ENCODE data around the gene PET100.

Gene PET100

GRCh38 chr19:7635670-7636069 lies 6.1 kb downstream of the PET100 start:
- TF ChIP-seq, protein P1, sequence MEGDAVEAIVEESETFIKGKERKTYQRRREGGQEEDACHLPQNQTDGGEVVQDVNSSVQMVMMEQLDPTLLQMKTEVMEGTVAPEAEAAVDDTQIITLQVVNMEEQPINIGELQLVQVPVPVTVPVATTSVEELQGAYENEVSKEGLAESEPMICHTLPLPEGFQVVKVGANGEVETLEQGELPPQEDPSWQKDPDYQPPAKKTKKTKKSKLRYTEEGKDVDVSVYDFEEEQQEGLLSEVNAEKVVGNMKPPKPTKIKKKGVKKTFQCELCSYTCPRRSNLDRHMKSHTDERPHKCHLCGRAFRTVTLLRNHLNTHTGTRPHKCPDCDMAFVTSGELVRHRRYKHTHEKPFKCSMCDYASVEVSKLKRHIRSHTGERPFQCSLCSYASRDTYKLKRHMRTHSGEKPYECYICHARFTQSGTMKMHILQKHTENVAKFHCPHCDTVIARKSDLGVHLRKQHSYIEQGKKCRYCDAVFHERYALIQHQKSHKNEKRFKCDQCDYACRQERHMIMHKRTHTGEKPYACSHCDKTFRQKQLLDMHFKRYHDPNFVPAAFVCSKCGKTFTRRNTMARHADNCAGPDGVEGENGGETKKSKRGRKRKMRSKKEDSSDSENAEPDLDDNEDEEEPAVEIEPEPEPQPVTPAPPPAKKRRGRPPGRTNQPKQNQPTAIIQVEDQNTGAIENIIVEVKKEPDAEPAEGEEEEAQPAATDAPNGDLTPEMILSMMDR (IDR thresholded peaks at IDR 0.05; ENCODE audit: insufficient read depth, low read depth, low read length, missing control alignments): no peak
- no peak for DNase-seq (ENCODE audit: low read depth)
- no peak overlapping the region for H3K4me3 ChIP-seq (ENCODE audit: low read depth, low read length)

GRCh38 chr19:7636317-7636690 lies 6.7 kb downstream of the PET100 start:
- TF ChIP-seq, protein P1 (IDR thresholded peaks at IDR 0.05; ENCODE audit: insufficient read depth, low read depth, low read length, missing control alignments): no peak
- no peak for DNase-seq (ENCODE audit: low read depth)
- peak overlapping the region; percentile 71 for H3K4me3 ChIP-seq (ENCODE audit: low read depth, low read length)

GRCh38 chr19:7636691-7637373 lies 7.2 kb downstream of the PET100 start, which contains the start of gene STXBP2:
STXBP2 (plus strand) TSS chr19:7637110; CDS start chr19:7637150, 40 bp downstream.
- DNase-seq (ENCODE audit: low read depth): peak; percentile 94
- TF ChIP-seq, protein P1 (IDR thresholded peaks at IDR 0.05; ENCODE audit: insufficient read depth, low read depth, low read length, missing control alignments): no peak
- H3K4me3 ChIP-seq (ENCODE audit: low read depth, low read length): peak within 1 kb of the TSS; percentile 71

- TF ChIP-seq, protein P1 (IDR thresholded peaks at IDR 0.05; ENCODE audit: insufficient read depth, low read depth, low read length, missing control alignments): no peak
- peak overlapping the region; percentile 71 for H3K4me3 ChIP-seq (ENCODE audit: low read depth, low read length)
- peak; percentile 69 for DNase-seq (ENCODE audit: low read depth)
Measured at GRCh38 chr19:7637374-7638256, 8.0 kb downstream of the PET100 start.

- DNase-seq (ENCODE audit: low read depth): no peak
- no peak overlapping the region for H3K4me3 ChIP-seq (ENCODE audit: low read depth, low read length)
- TF ChIP-seq, protein P1 (IDR thresholded peaks at IDR 0.05; ENCODE audit: insufficient read depth, low read depth, low read length, missing control alignments): no peak
Measured at GRCh38 chr19:7638802-7639465, 9.3 kb downstream of the PET100 start.

DNA sequence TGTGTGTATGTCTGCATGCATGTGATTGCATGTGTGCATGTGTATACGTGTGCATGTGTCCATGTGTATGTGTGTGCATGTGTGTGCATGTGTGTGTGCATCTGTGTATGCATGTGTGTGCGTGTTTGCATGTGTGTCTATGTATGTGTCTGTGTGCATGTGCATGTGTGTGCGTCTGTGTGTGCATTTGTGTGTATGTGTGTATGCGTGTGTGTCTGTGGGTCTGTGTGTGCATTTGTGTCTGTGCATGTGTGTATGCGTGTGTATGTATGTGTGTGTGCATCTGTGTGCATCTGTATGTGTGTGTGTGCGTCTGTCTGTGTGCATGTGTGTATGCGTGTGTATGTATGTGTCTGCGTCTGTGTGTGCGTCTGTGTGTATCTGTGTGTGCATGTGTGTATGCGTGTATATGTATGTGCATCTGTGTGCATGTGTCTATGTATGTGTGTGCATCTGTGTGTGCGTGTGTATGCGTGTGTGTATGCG lies 10.3 kb downstream of the PET100 start:
- TF ChIP-seq, protein P1 (IDR thresholded peaks at IDR 0.05; ENCODE audit: insufficient read depth, low read depth, low read length, missing control alignments): no peak
- no peak overlapping the region for H3K4me3 ChIP-seq (ENCODE audit: low read depth, low read length)
- no peak for DNase-seq (ENCODE audit: low read depth)
